MV-4-11 (cell line): Measurements from ENCODE around the gene DNAH12.
"Not testable (repeated sequence)": the region's sequence is repeated elsewhere in the genome, so short reads cannot be mapped to it uniquely, and the experiment has no call there.

ENCODE experiments used
- DNase-seq: peaks from one replicate; lab custom pipeline; 2025; lab: John Stamatoyannopoulos, UW

The DNAH12 gene

GRCh38 chr3:57402675-57403074, 141.5 kb downstream of the DNAH12 start:
- no peak for DNase-seq

- peak; percentile 57 for DNase-seq
These were observed 146.7 kb downstream of the DNAH12 start for GRCh38 chr3:57397175-57398026.

GRCh38 chr3:57393977-57394376, 150.2 kb downstream of the DNAH12 start:
- peak; percentile 26 for DNase-seq

- DNase-seq = no peak
These were observed 152.4 kb downstream of the DNAH12 start for GRCh38 chr3:57391767-57392166.

- no peak for DNase-seq
These were observed 154.9 kb downstream of the DNAH12 start for GRCh38 chr3:57389271-57389670.

GRCh38 chr3:57386307-57386706, 157.8 kb downstream of the DNAH12 start:
- DNase-seq = no peak

GRCh38 chr3:57385498-57385897, 158.6 kb downstream of the DNAH12 start:
- DNase-seq = no peak

- DNase-seq = no peak
These were observed 160.3 kb downstream of the DNAH12 start for GRCh38 chr3:57383838-57384237.

GRCh38 chr3:57383406-57383805, 160.7 kb downstream of the DNAH12 start:
- no peak for DNase-seq

GRCh38 chr3:57382933-57383332, 161.2 kb downstream of the DNAH12 start:
- DNase-seq = no peak

- no peak for DNase-seq
These were observed 173.8 kb downstream of the DNAH12 start for GRCh38 chr3:57370341-57370740.

- not testable (repeated sequence) for DNase-seq
These were observed 179.1 kb downstream of the DNAH12 start for GRCh38 chr3:57365089-57365488.

GRCh38 chr3:57356275-57356674, 187.9 kb downstream of the DNAH12 start:
- DNase-seq = not testable (repeated sequence)

- peak; percentile 10 for DNase-seq
These were observed 189.4 kb downstream of the DNAH12 start for GRCh38 chr3:57354768-57355167.

GRCh38 chr3:57350271-57350670, 193.9 kb downstream of the DNAH12 start:
- no peak for DNase-seq

GRCh38 chr3:57339071-57339642, 205.0 kb downstream of the DNAH12 start:
- not testable (repeated sequence) for DNase-seq

GRCh38 chr3:57338272-57339070, 205.7 kb downstream of the DNAH12 start:
- not testable (repeated sequence) for DNase-seq

GRCh38 chr3:57335283-57335938, 208.7 kb downstream of the DNAH12 start:
- DNase-seq = no peak

- no peak for DNase-seq
These were observed 213.0 kb downstream of the DNAH12 start for GRCh38 chr3:57331078-57331610.

- not testable (repeated sequence) for DNase-seq
These were observed 217.6 kb downstream of the DNAH12 start for GRCh38 chr3:57326498-57326897.

- DNase-seq = no peak
These were observed 229.9 kb downstream of the DNAH12 start for GRCh38 chr3:57314204-57314603.
